ENCODE results near the gene HSPA12B. TPM values are rescaled to one million over a fixed set of nuclear protein-coding genes. Genes with fewer than 3 reads are reported as not detected.

HSPA12B gene
- total and polyA plus RNA-seq, 9 of the 15 experiments (the other 6 are each of a cell fraction or from before 2014, with no cell fraction given) = 0.03 to 0.07 TPM; not detected in 7

DNA sequence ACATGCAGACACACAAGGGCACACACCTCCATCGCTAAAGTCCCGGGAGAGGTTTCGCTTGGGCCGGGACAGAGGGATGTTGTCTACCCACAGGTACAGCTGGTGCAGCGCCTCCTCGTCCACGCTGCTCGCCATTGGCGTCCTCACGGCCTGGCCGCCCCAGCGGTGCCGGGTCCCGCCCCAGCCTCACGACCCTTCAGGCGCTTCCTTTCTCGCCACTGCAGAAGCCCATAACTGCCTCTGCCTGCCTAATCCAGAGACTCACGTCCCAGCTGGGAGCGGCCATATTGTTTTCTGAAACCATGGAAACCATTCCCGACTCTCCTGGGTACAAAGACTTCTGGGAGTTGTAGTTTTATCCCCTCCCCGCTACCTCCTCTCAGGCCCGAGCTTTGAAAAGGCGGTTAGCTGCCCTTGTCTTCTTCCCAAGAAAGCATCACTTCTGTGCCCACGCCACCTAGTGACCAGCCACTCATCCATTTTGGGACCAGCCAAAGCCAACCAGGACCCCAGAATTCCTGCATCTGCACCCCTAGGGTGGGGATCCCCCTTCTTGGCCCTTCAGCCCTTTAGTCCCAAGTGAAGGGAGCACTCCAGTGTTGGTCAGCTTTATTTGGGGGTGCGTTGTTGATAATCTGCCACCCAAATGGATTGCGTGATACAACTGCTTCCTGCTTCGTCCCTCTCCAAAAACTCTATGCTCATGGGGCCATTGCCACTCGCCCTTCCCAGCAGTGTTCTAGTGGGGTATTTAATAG lies 48.8 kb downstream of the HSPA12B start, which contains the start of gene SPEF1 (continued):
- TF ChIP-seq, protein P1, sequence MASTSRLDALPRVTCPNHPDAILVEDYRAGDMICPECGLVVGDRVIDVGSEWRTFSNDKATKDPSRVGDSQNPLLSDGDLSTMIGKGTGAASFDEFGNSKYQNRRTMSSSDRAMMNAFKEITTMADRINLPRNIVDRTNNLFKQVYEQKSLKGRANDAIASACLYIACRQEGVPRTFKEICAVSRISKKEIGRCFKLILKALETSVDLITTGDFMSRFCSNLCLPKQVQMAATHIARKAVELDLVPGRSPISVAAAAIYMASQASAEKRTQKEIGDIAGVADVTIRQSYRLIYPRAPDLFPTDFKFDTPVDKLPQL (IDR thresholded peaks at IDR 0.05; ENCODE audit: extremely low read depth, insufficient read length) = no peak
- TF ChIP-seq, protein P2, sequence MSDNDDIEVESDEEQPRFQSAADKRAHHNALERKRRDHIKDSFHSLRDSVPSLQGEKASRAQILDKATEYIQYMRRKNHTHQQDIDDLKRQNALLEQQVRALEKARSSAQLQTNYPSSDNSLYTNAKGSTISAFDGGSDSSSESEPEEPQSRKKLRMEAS (CRISPR knock-in tag; IDR thresholded peaks at IDR 0.05) = peak; percentile 13; the same call in 1 of the 2 replicates
- TF ChIP-seq ZKSCAN8 (CRISPR knock-in tag; IDR thresholded peaks at IDR 0.05) (no peak), SMAD1 (IDR thresholded peaks at IDR 0.05; ENCODE audit: low read depth, low read length, partially characterized antibody) (no peak), ZNF23 (CRISPR knock-in tag; IDR thresholded peaks at IDR 0.05) (no peak), KDM1A (IDR thresholded peaks at IDR 0.05) (no peak), SP1 (CRISPR knock-in tag; IDR thresholded peaks at IDR 0.05) (peak; percentile 37; the same call in 1 of the 2 replicates), MBD2 (IDR thresholded peaks at IDR 0.05; ENCODE audit: borderline replicate concordance, low read depth) (0 out of 2 replicates have a peak, but pooled peaks have one; percentile 48), DIDO1 (tag; IDR thresholded peaks at IDR 0.05; ENCODE audit: low read depth) (no peak), FOXP1 (CRISPR knock-in tag; IDR thresholded peaks at IDR 0.05) (no peak), PHF21A (IDR thresholded peaks at IDR 0.05; ENCODE audit: borderline replicate concordance, low read depth) (no peak), HNRNPK (IDR thresholded peaks at IDR 0.05; ENCODE audit: low read depth, low read length, poor library complexity, severe bottlenecking) (no peak), POLR2G (IDR thresholded peaks at IDR 0.05; ENCODE audit: low read depth, low read length) (peak; percentile 65), TCF7L2 (IDR thresholded peaks at IDR 0.05; ENCODE audit: low read depth, low read length) (no peak), ZNF668 (CRISPR knock-in tag; IDR thresholded peaks at IDR 0.05) (no peak), RBM17 (IDR thresholded peaks at IDR 0.05; ENCODE audit: borderline replicate concordance, low read depth, low read length) (no peak), NONO (IDR thresholded peaks at IDR 0.05; ENCODE audit: low read depth in 2 of 2, low read length in 1 of 2) (no peak)
- TF ChIP-seq, protein P3, sequence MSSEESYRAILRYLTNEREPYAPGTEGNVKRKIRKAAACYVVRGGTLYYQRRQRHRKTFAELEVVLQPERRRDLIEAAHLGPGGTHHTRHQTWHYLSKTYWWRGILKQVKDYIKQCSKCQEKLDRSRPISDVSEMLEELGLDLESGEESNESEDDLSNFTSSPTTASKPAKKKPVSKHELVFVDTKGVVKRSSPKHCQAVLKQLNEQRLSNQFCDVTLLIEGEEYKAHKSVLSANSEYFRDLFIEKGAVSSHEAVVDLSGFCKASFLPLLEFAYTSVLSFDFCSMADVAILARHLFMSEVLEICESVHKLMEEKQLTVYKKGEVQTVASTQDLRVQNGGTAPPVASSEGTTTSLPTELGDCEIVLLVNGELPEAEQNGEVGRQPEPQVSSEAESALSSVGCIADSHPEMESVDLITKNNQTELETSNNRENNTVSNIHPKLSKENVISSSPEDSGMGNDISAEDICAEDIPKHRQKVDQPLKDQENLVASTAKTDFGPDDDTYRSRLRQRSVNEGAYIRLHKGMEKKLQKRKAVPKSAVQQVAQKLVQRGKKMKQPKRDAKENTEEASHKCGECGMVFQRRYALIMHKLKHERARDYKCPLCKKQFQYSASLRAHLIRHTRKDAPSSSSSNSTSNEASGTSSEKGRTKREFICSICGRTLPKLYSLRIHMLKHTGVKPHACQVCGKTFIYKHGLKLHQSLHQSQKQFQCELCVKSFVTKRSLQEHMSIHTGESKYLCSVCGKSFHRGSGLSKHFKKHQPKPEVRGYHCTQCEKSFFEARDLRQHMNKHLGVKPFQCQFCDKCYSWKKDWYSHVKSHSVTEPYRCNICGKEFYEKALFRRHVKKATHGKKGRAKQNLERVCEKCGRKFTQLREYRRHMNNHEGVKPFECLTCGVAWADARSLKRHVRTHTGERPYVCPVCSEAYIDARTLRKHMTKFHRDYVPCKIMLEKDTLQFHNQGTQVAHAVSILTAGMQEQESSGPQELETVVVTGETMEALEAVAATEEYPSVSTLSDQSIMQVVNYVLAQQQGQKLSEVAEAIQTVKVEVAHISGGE (CRISPR knock-in tag; IDR thresholded peaks at IDR 0.05) = no peak
- TF ChIP-seq, protein P4, sequence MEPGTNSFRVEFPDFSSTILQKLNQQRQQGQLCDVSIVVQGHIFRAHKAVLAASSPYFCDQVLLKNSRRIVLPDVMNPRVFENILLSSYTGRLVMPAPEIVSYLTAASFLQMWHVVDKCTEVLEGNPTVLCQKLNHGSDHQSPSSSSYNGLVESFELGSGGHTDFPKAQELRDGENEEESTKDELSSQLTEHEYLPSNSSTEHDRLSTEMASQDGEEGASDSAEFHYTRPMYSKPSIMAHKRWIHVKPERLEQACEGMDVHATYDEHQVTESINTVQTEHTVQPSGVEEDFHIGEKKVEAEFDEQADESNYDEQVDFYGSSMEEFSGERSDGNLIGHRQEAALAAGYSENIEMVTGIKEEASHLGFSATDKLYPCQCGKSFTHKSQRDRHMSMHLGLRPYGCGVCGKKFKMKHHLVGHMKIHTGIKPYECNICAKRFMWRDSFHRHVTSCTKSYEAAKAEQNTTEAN (CRISPR knock-in tag; IDR thresholded peaks at IDR 0.05) = no peak
- TF ChIP-seq, protein P5, sequence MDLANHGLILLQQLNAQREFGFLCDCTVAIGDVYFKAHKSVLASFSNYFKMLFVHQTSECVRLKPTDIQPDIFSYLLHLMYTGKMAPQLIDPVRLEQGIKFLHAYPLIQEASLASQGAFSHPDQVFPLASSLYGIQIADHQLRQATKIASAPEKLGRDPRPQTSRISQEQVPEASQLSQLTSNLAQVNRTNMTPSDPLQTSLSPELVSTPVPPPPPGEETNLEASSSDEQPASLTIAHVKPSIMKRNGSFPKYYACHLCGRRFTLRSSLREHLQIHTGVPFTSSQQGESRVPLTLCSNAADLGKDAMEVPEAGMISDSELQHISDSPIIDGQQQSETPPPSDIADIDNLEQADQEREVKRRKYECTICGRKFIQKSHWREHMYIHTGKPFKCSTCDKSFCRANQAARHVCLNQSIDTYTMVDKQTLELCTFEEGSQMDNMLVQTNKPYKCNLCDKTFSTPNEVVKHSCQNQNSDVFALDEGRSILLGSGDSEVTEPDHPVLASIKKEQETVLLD (IDR thresholded peaks at IDR 0.05) = no peak

All from K562 (cell line).